Esophagus squamous epithelium (tissue), 5 donors: Measurements from ENCODE around the gene NANOGP8. TPM values are rescaled to one million over a fixed set of nuclear protein-coding genes. Genes with fewer than 3 reads are reported as not detected.

Experiments
- DNase-seq: peaks from one replicate; lab custom pipeline; 2025; lab: John Stamatoyannopoulos, UW
- H3K27ac ChIP-seq, 4 donors: fragments of 200-600 bp; sonication (generic); one replicate each; pipeline ENCODE4 v1.5.1; 2016 to 2019; ENCODE audit warnings: mild to moderate bottlenecking in 1 of 4
- H3K27me3 ChIP-seq, 4 donors: fragments of 200-600 bp; sonication (generic); 1 replicate in 3 of 4; 2 replicates in 1 of 4; pipeline versions ENCODE4 v1.5.1 to v1.6.0; 2017 to 2021; ENCODE audit warnings: antibody characterized with exemption in 1 of 4
- H3K36me3 ChIP-seq, 3 donors: fragments of 200-600 bp; sonication (generic); one replicate each; pipeline ENCODE4 v1.5.1; 2016 to 2019
- H3K4me1 ChIP-seq, 3 donors: fragments of 200-600 bp; sonication (generic); one replicate each; pipeline ENCODE4 v1.5.1; 2017 to 2019
- H3K4me3 ChIP-seq, 4 donors: fragments of 200-600 bp; sonication (generic); 1 replicate in 3 of 4; 2 replicates in 1 of 4; pipeline ENCODE4 v1.5.1; 2016 to 2019; ENCODE audit warnings: mild to moderate bottlenecking in 2 of 4, moderate library complexity in 1 of 4
- H3K9me3 ChIP-seq, 3 donors: fragments of 200-600 bp; sonication (generic); one replicate each; pipeline ENCODE4 v1.5.1; 2016 to 2019
- POLR2A ChIP-seq, 4 donors: fragments of 450-650 bp; IDR thresholded peaks; one replicate each; pipeline ENCODE4 v1.6.1; 2017; ENCODE audit warnings: antibody characterized with exemption in 4 of 4, mild to moderate bottlenecking in 4 of 4, moderate library complexity in 3 of 4
- WGBS, 2 donors: methylation state at CpG; one replicate each; pipeline ENCODE4 v1.1.5; 2018; 5-methylcytosine and 5-hydroxymethylcytosine counted together
- intact Hi-C: fragments of 100-400 bp; cut with DNase I; formaldehyde crosslinking; loops from one replicate; pipeline ENCODE4 v1.15.0; 2022
- total RNA-seq, 4 donors: library from RNA; depleted of rRNA; stranded (reverse); fragments of >200 nt; gene quantifications; one replicate each; pipeline ENCODE4 v1.1.0, GENCODE V29; 2016
- TF ChIP-seq, protein P1 (sequence below), 6 experiments: fragments of 450-650 bp in 4 of 6; fragments of 200-600 bp in 2 of 6; sonication (generic) in 2 of 6; IDR thresholded peaks; one replicate each; pipeline ENCODE4 v1.5.1; 2016 to 2019; ENCODE audit warnings: antibody characterized with exemption in 6 of 6, mild to moderate bottlenecking in 4 of 6, moderate library complexity in 4 of 6
- donor health status: DM: yes; HTN: yes; CAD: no.

The NANOGP8 gene
- total RNA-seq, 4 donors from 2014 or later, result 0.95 to 1.6 TPM; not detected in 2

DNA sequence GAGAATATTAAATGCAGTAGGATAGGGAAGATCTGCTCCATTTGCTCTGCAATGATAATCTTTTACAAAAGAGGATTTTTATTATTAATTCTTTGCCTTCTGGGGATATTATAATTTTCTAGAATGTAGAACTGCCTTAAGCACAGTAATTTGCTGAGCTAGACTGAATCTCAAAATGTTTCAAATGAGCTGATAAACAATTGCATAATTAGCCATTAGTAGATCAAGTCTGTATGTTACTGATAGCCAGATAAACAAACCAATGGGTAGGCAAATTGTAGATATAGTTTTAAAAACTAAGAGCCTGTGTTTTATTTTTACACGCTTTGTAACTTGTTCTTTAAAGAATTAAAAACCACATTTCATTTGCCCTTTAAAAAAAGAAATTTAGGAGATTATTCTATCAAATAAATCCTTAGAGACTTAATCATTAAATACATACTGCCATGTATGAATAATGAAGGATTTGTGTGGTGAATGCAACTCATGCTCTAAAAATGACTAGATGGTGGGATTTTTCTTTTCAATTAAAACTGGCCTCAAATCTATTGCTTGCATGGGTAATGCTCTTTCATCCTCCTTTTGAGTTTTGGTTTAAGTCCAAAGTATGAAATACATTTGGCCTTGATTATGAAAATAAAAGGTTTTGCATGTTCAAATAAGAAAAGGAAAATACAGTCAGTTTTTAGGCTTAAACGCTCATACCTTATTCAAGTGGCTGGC lies 32.6 kb upstream of the NANOGP8 start:
- Histone ChIP-seq H3K27me3 (no peaks in the 10 kb centered on the region), H3K27ac (no peak overlapping the region), H3K9me3 (no peaks in the 10 kb centered on the region), H3K36me3 (no peaks in the 10 kb centered on the region), H3K4me1 (peaks cover 0 to 4% (median 0%) of the 10 kb centered on the region in 3 donors), H3K4me3 (no peak overlapping the region)
- TF ChIP-seq POLR2A (IDR thresholded peaks at IDR 0.05), result no peak
- TF ChIP-seq, protein P1, sequence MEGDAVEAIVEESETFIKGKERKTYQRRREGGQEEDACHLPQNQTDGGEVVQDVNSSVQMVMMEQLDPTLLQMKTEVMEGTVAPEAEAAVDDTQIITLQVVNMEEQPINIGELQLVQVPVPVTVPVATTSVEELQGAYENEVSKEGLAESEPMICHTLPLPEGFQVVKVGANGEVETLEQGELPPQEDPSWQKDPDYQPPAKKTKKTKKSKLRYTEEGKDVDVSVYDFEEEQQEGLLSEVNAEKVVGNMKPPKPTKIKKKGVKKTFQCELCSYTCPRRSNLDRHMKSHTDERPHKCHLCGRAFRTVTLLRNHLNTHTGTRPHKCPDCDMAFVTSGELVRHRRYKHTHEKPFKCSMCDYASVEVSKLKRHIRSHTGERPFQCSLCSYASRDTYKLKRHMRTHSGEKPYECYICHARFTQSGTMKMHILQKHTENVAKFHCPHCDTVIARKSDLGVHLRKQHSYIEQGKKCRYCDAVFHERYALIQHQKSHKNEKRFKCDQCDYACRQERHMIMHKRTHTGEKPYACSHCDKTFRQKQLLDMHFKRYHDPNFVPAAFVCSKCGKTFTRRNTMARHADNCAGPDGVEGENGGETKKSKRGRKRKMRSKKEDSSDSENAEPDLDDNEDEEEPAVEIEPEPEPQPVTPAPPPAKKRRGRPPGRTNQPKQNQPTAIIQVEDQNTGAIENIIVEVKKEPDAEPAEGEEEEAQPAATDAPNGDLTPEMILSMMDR (IDR thresholded peaks at IDR 0.05), result no peak
- intact Hi-C loops, result no loop called here
- WGBS, 2 donors, result 33 to 43% methylated on average over 2 of the region's 2 CpGs
- DNase-seq, result no peak

DNA sequence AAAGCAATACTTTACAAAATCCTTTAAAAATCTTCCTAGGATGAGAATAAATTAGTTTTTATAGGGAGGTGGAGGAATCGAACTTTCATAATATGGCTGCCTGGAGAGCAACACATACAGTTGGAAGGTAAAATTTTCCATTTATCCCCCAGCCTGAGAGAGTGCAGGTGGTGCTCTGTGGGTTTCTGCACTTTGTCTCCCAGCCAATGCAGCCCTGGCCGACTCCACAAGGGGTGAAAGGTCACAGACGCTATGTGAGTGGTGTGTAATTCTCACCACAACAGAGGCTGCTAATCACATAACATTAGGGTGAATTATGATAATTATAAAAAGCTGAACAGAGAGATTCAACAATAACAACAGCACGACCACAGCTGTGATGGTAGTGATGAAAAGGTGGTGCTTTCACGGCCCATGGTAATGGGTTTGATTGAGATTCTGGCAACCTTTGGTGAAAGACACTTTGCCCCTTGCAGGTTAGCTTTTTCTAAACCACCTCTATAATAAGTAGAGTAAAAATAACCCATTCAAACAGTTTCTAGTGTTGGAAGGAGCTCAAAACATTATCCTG lies 30.1 kb upstream of the NANOGP8 start:
- Histone ChIP-seq H3K36me3 (no peaks in the 10 kb centered on the region), H3K27ac (no peak overlapping the region), H3K4me3 (no peak overlapping the region), H3K9me3 (no peaks in the 10 kb centered on the region), H3K27me3 (no peaks in the 10 kb centered on the region), H3K4me1 (peaks cover 0 to 4% (median 0%) of the 10 kb centered on the region in 3 donors)
- DNase-seq, result no peak
- TF ChIP-seq, protein P1 (IDR thresholded peaks at IDR 0.05), result no peak
- TF ChIP-seq POLR2A (IDR thresholded peaks at IDR 0.05), result no peak
- intact Hi-C loops, result no loop called here
- WGBS, 2 donors, result 46 to 58% methylated on average over 5 of the region's 5 CpGs

DNA sequence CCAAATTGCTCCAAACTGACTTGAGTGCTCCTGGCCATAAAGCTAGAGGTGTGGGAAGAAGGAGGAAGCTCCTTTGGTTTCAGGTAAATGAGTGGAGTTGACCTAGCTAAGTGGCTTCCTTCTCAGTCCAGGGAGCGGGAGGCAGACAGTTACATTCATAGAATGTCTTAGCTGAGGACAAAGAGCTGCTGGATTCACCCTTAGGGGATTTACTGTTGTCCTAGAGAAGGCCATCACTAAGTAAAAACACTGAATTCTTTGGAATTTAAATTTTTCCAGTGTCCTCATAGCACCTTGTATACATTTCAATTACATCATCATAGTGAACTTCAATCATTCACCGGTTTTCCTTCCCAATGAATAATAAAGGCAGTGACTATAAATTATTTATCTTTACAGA lies 27.3 kb upstream of the NANOGP8 start:
- WGBS, 2 donors, result 86 to 97% methylated on average over 2 of the region's 2 CpGs
- Histone ChIP-seq H3K4me1 (no peaks in the 10 kb centered on the region), H3K27me3 (no peaks in the 10 kb centered on the region), H3K4me3 (no peak overlapping the region), H3K27ac (no peak overlapping the region), H3K9me3 (no peaks in the 10 kb centered on the region), H3K36me3 (no peaks in the 10 kb centered on the region)
- intact Hi-C loops, result no loop called here
- TF ChIP-seq POLR2A (IDR thresholded peaks at IDR 0.05), result no peak
- TF ChIP-seq, protein P1 (IDR thresholded peaks at IDR 0.05), result no peak
- no peak for DNase-seq

DNA sequence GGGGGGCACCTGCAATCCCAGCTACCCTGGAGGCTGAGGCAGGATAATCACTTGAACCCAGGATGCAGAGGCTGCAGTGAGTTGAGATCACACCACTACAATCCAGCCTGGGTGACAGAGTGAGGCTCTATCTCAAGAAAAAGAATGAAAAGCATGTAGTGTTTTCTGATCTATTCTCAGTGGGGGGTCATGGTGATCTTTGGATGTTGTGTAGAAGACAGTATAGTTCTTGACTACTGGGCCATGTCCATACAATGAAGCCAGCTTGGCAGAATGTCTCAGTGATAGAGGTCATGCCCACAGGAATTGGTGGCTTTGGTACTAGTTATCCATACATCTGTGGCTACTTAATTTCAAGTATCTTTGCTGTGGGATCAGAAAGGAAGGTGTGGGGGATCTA lies 26.8 kb upstream of the NANOGP8 start:
- no peaks in the 10 kb centered on the region for H3K36me3 ChIP-seq
- no peaks in the 10 kb centered on the region for H3K4me1 ChIP-seq
- intact Hi-C loops, result no loop called here
- no peak for TF ChIP-seq POLR2A (IDR thresholded peaks at IDR 0.05)
- TF ChIP-seq, protein P1 (IDR thresholded peaks at IDR 0.05), result no peak
- no peaks in the 10 kb centered on the region for H3K9me3 ChIP-seq
- no peak overlapping the region for H3K4me3 ChIP-seq
- H3K27ac ChIP-seq, result no peak overlapping the region
- no peak for DNase-seq
- no peaks in the 10 kb centered on the region for H3K27me3 ChIP-seq

DNA sequence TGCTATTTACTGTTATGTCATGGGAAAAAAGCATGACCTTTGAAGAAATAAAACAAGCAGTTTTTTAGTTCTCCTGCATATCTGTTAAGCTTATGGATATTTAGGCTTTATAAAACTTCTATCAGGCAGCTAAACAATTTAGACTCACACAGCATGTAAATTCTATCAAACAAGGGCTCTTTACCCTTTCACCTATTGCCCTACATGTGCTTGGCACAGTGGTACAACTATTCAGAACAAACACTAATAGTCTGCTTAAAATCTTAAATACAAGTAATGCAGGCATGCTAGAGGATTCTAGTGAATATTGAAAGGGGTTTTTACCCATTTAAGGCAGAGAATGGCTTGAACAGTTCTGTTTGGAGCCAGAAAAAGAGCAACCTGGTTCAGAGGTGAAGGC lies 23.4 kb upstream of the NANOGP8 start:
- no peaks in the 10 kb centered on the region for H3K4me1 ChIP-seq
- no peaks in the 10 kb centered on the region for H3K9me3 ChIP-seq
- TF ChIP-seq, protein P1 (IDR thresholded peaks at IDR 0.05), result no peak
- no peak for TF ChIP-seq POLR2A (IDR thresholded peaks at IDR 0.05)
- H3K27me3 ChIP-seq, result no peaks in the 10 kb centered on the region
- no peak overlapping the region for H3K4me3 ChIP-seq
- intact Hi-C loops, result no loop called here
- no peaks in the 10 kb centered on the region for H3K36me3 ChIP-seq
- H3K27ac ChIP-seq, result no peak overlapping the region
- no peak for DNase-seq
